ENCODE measurements around the gene MAPK8. TPM values are rescaled to one million over a fixed set of nuclear protein-coding genes. Genes with fewer than 3 reads are reported as not detected.
A peak's percentile ranks its signal among the peaks of the same experiment; 100 is the strongest.

MAPK8 gene
- polyA plus RNA-seq, 1 of the 3 experiments (the other 2 are of a cell fraction) = 26.4 TPM

- H4K20me1 ChIP-seq (ENCODE audit: insufficient read depth) = peaks cover 5% of the 10 kb centered on the region; the same call in 1 of the 2 replicates
- ChIA-PET CTCF (interaction anchor here (0.7 to 12.7 kb wide), 22 partner anchors 9 to 293 kb away, joined by 3 to 157 read pairs (median 6); no protein-coding TSS in a partner anchor), POLR2A (no interaction called here)
- peak overlapping the region; percentile 51 for H3K4me2 ChIP-seq
- H3K36me3 ChIP-seq (replicated peaks in 1 of 2; ENCODE audit: control insufficient read depth in 1 of 2, insufficient read depth in 2 of 2, low read length in 1 of 2) = no peaks in the 10 kb centered on the region
- no peaks in the 10 kb centered on the region for H3K9me2 ChIP-seq
- peaks cover 89% of the 10 kb centered on the region for H3K79me2 ChIP-seq (ENCODE audit: insufficient read depth)
- no peaks in the 10 kb centered on the region for H3K9me3 ChIP-seq
- peaks cover 25% of the 10 kb centered on the region for H3F3A ChIP-seq (replicated peaks; ENCODE audit: insufficient read depth)
- H3K27me3 ChIP-seq (ENCODE audit: insufficient read depth) = no peaks in the 10 kb centered on the region
- no peak overlapping the region for H2AFZ ChIP-seq (ENCODE audit: low read depth)
- WGBS (ENCODE audit: low lambda C conversion rate) = 54% methylated on average over 3 of the region's 3 CpGs
- TF ChIP-seq NFIC (IDR thresholded peaks at IDR 0.05; ENCODE audit: borderline replicate concordance) (0 out of 2 replicates have a peak, but pooled peaks have one; percentile 25), REST (IDR thresholded peaks at IDR 0.05; ENCODE audit: low read depth, low read length) (no peak)
- H3K9ac ChIP-seq = peak overlapping the region; percentile 21; the same call in 1 of the 2 replicates
- peak overlapping the region; percentile 16 to 56; a peak in 3 of 4 replicates for H3K27ac ChIP-seq (ENCODE audit: low read depth in 2 of 2, low read length in 1 of 2)
- peaks cover 15 to 24% of the 10 kb centered on the region in 2 experiments; a peak in 2 of 4 replicates for H3K4me1 ChIP-seq (ENCODE audit: control insufficient read depth in 1 of 2, insufficient read depth in 2 of 2, low read depth in 1 of 2, low read length in 1 of 2)
- H3K4me3 ChIP-seq (ENCODE audit: low read depth in 2 of 2, low read length in 1 of 2) = no peak overlapping the region; a peak in 1 of 4 replicates
- DNase-seq = no peak
Observed at GRCh38 chr10:48364659-48365405, 58.4 kb downstream of the MAPK8 start.

GRCh38 chr10:48365668-48366067 lies 59.2 kb downstream of the MAPK8 start:
- Histone ChIP-seq H3K4me2 (no peak overlapping the region; the same call in 1 of the 2 replicates), H4K20me1 (ENCODE audit: insufficient read depth) (peaks cover 5% of the 10 kb centered on the region; the same call in 1 of the 2 replicates), H3K9me2 (no peaks in the 10 kb centered on the region), H3K9ac (no peak overlapping the region), H3K79me2 (ENCODE audit: insufficient read depth) (peaks cover 89% of the 10 kb centered on the region), H3K4me3 (ENCODE audit: low read depth in 2 of 2, low read length in 1 of 2) (no peak overlapping the region), H3K27me3 (ENCODE audit: insufficient read depth) (no peaks in the 10 kb centered on the region), H3F3A (replicated peaks; ENCODE audit: insufficient read depth) (peaks cover 21% of the 10 kb centered on the region), H3K27ac (ENCODE audit: low read depth in 2 of 2, low read length in 1 of 2) (peak overlapping the region in 1 of 2 experiments; percentile 56; a peak in 2 of 4 replicates), H2AFZ (ENCODE audit: low read depth) (no peak overlapping the region), H3K4me1 (ENCODE audit: control insufficient read depth in 1 of 2, insufficient read depth in 2 of 2, low read depth in 1 of 2, low read length in 1 of 2) (peaks cover 15 to 23% of the 10 kb centered on the region in 2 experiments; a peak in 2 of 4 replicates), H3K36me3 (replicated peaks in 1 of 2; ENCODE audit: control insufficient read depth in 1 of 2, insufficient read depth in 2 of 2, low read length in 1 of 2) (no peaks in the 10 kb centered on the region), H3K9me3 (no peaks in the 10 kb centered on the region)
- ChIA-PET CTCF (interaction anchor here (1.7 to 12.7 kb wide), 2 partner anchors 186 to 292 kb away, joined by 7 to 157 read pairs; no protein-coding TSS in a partner anchor), POLR2A (no interaction called here)
- DNase-seq = no peak
- TF ChIP-seq EP300 (IDR thresholded peaks at IDR 0.05; ENCODE audit: borderline replicate concordance in 1 of 2, low read depth in 1 of 2, low read length in 1 of 2) (peak in 1 of 2 experiments; percentile 17; a peak in 1 of 4 replicates), ZBTB33 (IDR thresholded peaks at IDR 0.05; ENCODE audit: borderline replicate concordance, low read depth) (no peak), NFIC (IDR thresholded peaks at IDR 0.05; ENCODE audit: borderline replicate concordance) (no peak), POLR2AphosphoS5 (IDR thresholded peaks at IDR 0.05; ENCODE audit: low read depth, low read length) (no peak), JUND (IDR thresholded peaks at IDR 0.05) (0 out of 2 replicates have a peak, but pooled peaks have one; percentile 2)
- WGBS (ENCODE audit: low lambda C conversion rate) = 86% methylated on average over 1 of the region's 1 CpG
